Left lobe of liver (tissue), 2 donors: ENCODE data around the gene MYO18B. TPM values are rescaled to one million over a fixed set of nuclear protein-coding genes. Genes with fewer than 3 reads are reported as not detected.
"Not testable (repeated sequence)": the region's sequence is repeated elsewhere in the genome, so short reads cannot be mapped to it uniquely, and the experiment has no call there.

Experiments
- ATAC-seq: fragments of 200-7000 bp; cut with Tn5 transposase; one replicate; pipeline ENCODE4 v1.9.1; 2020; ENCODE audit warnings: mild to moderate bottlenecking, moderate library complexity
- DNase-seq: peaks from one replicate; pipeline ENCODE4 v3.0.0-alpha.2; 2020; ENCODE audit warnings: low spot score
- total RNA-seq: library from RNA; stranded (reverse); gene quantifications from one replicate; pipeline ENCODE4 v1.2.1, GENCODE V29; 2021
- donor health status: DM: no; HTN: no; CAD: no; lungs with moderate emphysema.
- donor health status: DM: no; HTN: yes; CAD: no.

Gene MYO18B, protein sequence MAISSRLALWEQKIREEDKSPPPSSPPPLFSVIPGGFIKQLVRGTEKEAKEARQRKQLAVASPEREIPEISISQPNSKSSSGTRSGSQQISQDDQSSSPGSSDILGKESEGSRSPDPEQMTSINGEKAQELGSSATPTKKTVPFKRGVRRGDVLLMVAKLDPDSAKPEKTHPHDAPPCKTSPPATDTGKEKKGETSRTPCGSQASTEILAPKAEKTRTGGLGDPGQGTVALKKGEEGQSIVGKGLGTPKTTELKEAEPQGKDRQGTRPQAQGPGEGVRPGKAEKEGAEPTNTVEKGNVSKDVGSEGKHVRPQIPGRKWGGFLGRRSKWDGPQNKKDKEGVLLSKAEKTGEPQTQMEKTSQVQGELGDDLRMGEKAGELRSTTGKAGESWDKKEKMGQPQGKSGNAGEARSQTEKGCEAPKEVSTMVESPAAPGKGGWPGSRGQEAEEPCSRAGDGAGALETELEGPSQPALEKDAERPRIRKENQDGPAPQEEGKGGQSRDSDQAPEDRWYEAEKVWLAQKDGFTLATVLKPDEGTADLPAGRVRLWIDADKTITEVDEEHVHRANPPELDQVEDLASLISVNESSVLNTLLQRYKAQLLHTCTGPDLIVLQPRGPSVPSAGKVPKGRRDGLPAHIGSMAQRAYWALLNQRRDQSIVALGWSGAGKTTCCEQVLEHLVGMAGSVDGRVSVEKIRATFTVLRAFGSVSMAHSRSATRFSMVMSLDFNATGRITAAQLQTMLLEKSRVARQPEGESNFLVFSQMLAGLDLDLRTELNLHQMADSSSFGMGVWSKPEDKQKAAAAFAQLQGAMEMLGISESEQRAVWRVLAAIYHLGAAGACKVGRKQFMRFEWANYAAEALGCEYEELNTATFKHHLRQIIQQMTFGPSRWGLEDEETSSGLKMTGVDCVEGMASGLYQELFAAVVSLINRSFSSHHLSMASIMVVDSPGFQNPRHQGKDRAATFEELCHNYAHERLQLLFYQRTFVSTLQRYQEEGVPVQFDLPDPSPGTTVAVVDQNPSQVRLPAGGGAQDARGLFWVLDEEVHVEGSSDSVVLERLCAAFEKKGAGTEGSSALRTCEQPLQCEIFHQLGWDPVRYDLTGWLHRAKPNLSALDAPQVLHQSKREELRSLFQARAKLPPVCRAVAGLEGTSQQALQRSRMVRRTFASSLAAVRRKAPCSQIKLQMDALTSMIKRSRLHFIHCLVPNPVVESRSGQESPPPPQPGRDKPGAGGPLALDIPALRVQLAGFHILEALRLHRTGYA (N-terminal part only)
- total RNA-seq: not detected

DNA sequence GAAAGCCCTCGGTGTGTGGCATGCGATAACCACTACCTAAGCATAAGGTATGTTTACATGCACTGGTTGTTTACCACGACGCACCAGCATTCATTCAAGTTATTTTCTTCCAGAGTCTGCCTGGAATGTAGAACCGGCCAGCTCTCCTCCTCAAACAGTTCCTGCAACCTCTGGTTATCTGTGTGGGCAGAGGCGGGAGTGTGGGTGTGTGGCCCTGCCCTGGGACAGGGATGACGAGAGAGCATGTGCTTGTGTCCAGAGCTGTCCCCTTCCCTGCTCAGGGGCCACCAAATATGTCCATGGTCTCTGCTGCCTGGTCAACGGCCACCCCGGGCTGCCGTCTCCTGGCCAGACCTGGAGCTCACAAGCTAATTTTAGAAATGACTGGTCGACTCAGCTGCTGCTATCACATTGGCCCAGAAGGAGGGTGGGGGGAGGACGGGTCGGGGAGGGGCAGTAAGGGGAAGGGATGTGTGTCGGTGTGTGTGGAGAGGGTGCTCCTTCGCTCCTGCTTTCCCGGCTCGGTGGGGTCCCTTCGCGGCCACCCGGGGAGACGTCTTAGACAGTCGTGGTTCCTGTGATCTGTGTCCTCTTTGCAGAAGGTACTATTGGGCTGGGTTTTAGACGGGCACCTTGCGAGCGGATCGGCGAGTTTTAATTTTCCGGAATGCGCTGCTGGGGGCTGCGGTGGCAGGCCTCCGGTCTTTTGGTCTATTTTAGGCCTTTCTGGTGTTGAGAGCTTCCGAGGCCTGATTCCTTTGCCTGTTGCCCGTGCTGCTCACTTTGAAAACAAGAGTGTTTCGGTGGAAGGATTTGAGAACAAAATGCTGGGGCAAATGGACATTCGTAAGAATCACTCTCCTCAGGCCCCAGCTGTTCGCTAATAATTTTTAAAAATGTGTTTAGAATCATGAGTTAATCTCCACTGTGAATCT is at the start of gene MYO18B:
TSS of gene MYO18B (plus strand) at position 497 of the 935 bp plus-strand sequence. CDS start 18,905 bp downstream, outside the sequence.
- DNase-seq (no peak), ATAC-seq (no peak)

DNA sequence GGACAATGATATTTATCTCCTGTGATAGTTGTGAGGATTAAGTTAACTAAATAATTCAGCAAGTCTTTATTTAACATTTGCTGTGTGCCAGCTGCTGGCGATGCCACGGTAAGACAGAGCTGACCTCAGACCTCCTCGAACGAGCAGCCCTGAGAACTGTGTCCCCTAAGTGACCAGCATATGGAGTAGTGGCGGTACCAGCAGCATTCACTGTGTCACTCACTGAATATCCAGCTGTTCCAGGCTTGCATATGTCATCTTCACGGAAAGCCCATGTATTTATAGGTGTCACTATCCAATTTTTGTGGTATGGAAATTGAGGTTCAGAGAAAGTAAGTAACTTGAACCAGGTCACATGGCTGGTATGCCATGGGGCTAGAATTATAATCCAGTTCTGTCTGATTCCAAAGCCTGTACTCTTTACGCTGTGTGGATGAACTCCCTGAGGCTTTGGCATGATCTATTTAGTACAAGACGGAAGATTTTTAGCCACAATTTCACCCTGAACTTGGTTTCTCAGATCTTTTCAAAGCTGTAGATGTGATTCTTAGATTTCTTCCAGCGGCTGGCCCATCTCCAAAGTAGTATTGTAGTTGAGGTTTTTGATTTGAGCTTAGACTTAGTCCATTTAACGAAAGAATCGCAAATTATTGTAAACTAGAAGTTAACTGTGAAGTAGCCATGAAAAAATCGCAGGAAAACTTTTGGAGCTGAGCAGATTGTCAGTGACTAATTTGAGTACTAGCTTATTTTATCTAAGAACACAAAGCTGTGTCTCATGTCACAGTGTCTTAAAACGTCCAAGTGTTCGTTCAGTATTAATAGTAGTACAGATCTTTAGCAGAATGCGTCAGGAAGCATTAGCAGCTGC is 49.4 kb upstream of the MYO18B start:
- ATAC-seq: no peak
- no peak for DNase-seq

DNA sequence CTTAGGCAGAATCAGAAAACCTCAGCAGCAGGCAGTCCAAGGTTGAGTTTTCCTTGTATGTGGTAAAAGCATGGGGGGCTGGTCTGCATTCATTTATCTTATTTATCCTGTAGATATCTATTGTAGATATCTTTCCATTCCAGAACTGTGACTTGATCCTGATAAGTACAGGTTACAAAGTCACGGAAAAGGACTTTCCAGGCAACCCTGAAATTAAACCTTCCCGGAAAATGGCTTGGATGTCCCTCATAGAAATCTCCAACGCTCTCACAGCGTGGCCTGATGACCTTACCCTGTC is 48.8 kb upstream of the MYO18B start:
- no peak for ATAC-seq
- DNase-seq: no peak

DNA sequence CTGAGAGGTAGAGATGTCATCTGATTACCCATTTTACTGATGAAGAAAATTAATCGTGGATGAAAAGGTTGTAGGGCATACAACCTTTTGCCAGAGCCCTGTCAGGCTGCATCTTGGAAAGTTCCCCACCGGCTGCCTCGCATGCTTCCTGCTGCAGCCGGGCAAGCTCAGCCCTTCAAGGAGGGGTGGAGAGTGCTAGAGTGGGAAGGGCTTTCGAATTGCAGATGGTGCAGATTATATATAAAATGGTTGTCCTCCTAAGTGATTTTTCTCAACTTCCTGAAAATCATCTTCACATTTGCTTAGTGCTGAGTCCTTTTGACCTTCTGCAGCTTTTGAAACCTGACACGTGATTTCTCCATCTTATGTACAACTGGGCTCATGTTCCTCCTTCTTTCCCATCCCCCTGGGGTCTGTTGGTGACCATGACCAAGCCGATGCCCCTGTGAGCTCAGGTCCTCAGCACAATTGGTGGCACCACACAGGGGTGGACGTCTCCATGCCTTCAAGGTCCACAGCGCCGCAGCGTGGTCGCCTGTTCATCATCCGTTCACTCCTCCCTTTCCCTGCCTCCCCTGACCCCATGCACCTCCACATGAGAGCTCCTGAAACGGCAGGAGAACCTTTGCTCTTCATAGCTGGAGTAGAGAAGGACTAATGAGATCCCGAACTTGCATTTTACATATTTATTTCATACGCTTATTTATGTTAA is 47.6 kb upstream of the MYO18B start:
- DNase-seq (no peak), ATAC-seq (peak; percentile 31)

DNA sequence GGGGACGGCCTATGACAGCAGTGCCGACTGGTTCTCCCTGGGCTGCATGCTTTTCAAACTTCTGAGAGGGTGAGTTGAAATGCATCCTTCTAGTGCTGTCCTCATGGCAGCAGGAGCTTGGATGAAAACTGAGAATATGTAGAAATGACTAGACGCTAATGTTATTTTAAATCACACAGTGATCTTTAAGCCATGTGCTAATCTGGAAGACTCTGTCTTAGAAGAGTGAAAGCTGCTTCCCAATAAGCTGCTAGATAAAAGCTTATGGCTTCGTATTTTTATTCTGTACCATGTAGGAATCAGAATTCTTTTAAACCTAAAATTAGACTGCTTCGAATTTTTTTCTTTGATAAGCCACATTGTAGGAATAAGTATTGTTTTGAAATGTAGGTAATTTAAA is 46.8 kb upstream of the MYO18B start:
- ATAC-seq (no peak), DNase-seq (no peak)

DNA sequence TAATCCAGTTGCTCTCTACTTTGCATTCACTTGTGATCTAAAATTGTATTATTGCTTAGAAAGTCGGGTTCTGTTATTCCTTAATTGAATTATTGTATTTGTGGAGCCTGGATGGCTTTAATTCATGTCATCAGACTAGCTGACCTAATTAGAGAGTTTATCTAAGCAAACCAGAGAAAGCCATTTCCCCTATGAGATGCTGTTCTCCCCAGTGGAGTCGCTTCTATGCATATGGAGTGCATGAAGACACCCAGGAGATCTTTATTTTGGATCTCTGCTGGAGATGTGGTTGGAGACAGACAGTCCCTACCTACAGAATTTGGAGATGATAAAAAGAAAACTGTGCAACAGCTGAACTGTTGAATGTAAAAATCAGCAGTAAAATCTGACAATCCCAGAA is 45.2 kb upstream of the MYO18B start:
- ATAC-seq: no peak
- no peak for DNase-seq

DNA sequence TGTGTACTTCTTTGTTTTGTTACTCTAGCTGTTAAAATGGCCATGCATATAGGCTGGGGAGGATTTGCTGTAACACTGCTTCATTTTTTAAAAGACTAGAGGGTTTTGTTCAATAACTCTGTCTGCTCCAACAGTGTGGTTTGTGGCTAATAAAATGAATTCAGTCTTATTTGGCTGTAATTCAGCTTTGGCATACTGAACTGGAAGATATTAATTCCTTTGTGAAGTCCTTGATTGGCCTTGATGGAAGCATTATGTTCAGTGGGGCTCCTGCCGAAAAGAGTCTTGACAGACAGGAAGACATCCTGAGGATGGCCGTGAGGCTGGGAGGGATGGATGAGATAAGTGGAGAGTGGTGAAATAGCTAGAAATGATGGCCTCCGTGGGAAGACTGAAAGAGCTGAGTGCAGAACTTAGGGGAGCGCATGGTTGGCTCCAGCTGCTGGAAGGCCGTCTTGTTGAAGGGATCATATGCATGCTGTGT is 44.8 kb upstream of the MYO18B start:
- ATAC-seq (no peak), DNase-seq (no peak)

DNA sequence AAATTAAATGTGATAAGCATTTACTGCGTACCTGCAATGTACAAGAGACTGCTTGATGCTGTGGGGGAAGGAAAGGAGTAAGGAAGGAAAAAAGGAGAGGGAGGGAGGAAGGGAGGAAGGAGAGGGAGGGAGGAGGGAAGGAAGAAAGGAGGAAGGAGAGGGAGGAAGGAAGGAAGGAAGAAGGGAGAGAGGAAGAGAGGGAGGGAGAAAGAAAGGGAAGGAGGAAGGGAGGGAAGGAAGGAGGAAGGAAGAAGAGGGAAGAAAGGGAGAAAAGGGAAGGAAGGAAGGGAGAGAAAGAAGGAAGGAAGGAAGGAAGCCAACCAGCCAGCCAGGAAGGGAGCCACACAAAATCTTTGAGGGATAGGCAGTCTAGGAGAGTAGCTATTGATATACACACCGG is 44.0 kb upstream of the MYO18B start:
- no peak for ATAC-seq
- no peak for DNase-seq

DNA sequence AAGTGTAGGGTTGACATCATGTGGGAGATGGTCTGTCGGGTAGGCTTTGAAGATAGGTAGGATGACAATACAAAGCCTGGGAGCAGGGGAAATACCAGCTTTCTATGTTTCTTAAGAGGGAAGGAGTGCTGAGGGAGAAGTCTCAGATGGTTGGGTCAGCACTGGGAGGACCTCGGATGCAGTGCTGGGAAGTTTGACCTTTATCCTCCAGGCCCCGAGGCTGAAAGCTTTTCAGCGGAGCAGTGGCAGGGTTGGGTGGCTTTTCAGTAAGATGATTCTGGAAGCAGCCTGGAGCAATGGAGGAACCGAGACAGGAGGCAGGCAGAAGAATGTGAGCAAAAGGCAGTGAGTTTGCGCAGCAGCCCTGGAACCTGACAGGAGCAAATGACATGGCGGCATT is 43.5 kb upstream of the MYO18B start:
- no peak for DNase-seq
- no peak for ATAC-seq

DNA sequence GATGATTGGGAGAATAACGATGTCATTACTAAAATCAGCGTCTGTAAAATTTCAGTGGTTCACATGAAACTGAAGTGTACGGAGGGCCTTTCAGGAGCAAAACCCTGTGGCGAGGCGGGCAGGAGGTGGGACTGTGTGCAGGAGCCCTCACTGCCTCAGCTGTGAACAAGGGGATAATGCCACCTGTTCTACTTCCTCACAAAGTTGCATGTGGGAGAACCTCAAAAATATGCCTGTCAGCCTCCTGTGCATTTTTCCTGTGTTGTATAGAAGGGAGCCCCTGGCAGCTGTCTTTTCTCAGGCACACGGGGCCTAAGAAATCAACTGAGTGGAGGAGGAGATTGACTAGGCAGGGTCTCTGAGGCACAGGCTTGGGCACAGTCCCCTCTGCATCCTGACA is 43.0 kb upstream of the MYO18B start:
- no peak for ATAC-seq
- DNase-seq: no peak

DNA sequence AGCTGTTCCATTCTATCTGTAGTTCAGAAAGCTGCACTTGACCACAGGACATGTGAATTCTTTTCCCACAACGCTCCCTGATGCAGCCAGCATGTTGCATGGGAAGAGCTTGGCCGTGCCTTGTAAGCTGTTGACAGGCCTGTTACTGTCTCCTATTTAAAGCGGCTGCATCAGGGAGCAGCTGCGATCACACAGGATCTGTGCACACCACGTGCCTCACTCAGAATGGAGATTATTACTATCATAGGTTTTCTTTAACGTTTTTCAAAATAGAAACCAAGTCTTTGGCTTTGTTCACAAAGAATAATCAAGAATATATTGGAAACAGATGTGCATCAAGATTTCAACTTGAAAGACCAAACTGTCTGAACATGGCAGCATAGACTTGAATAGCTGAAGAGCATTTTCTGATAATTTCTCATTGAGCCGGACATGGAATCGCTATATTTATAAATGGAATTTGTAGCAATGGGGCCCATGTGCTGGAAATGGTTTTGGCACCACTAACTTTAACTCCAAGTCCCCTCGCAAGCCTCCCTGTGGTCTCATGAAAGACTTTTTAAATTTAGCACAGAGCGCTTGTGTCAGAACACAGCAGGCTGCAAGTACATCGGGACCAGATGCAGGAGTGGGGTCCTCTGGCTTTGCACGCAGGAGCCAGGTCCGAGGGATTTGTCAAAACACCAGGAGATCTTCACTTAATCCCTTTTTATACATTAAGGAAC is 40.8 kb upstream of the MYO18B start:
- ATAC-seq (no peak), DNase-seq (no peak)

DNA sequence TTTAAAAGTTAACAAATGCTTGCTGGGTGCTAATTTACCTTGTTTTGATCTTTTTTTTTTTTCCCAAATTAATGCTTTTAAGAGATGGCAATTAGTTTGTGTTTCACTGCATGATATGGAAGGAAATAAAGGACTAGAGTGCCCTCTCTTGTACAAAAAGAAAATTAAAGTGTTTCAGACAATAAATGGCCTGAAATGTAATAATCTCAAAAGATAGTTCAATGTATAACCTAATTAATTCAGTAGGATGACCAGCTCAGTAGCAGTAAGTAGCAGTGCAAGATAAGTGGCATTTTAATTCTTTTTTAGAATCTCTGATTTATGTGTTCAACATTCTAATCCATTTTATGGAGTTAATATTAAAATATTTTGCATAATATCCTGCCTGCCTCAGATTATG is 39.9 kb upstream of the MYO18B start:
- DNase-seq: no peak
- ATAC-seq: peak; percentile 52

DNA sequence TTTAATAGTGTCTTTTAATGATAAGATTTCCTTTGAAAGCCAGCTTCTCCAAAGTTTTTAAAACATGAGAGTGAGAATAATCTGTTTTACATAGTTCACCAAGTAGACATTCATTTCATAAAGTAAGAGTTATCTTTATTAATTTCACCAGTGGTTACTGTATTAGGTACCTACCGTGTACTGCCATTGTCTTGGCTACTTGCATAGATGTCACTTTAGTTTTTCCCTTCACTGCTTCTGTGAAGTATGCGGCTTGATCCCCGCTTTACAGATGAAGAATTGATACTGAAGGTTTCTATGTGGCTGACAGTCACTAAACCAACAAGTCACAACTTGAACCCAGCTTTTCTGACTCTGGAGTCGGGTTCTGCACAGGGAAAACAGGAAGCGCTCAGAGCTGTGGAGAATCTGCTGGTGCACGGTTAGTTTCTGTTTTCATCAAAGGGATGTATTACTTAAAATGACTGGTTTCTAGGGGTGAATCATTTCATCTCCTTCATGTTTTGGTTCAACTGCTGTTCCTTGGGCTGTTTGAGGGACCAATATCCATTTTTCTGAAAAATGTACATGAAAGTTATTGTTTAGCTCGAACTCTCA is 39.3 kb upstream of the MYO18B start:
- DNase-seq (no peak), ATAC-seq (no peak)

DNA sequence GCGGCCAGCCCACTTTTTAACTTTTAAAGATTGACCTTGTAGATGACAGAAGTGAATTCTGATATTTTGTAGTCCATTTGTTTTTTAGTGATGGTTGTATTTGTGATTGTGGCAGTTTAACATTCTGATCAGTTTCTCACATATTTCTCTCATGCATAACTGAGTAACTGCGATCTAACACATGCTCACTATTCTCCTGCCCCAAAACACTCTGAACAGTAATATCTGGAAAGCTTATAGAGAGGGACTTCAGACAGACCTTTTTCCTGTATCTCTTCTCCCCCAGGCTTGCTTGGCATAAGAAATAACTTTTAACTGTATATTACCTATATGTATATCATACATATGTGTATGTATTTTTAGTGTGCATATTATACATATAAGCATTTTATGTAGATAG is 37.3 kb upstream of the MYO18B start:
- no peak for DNase-seq
- no peak for ATAC-seq

DNA sequence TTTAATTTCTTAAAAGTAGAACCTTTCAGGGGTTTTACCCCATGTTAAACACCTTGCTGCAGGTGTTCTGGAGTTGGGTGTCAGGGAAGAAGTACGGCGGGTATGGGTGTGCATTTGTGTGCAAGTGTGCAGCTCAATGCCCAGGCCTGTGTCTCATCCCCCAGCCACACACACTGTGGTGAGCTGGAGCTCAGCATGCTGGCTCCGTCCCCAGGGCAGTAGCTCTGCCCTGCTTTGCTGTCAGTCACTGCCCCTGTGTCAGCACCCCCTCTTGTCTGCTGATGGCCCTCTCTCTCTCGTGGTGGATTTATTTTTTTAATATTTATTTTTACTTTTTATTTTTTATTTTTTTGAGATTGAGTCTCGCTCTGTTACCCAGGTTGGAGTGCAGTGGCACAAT is 35.8 kb upstream of the MYO18B start:
- no peak for DNase-seq
- no peak for ATAC-seq

DNA sequence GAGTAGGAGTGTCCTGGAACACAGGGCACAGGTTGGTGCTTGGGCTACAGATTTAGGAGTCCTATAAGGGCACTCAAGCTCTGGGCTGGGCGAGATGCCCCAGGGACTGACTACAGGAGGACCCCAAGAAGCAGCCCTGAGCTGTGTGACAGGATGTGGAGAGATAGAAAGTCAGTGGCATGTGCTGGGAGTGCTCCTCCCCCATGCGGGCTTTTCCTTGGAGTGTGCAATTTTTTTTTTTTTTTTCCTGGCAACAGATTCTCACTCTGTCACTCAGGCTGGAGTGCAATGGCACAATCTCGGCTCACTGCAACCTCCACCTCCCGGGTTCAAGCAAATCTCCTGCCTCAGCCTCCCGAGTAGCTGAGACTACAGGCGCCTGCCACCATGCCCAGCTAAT is 33.6 kb upstream of the MYO18B start:
- not testable (repeated sequence) for ATAC-seq, DNase-seq

DNA sequence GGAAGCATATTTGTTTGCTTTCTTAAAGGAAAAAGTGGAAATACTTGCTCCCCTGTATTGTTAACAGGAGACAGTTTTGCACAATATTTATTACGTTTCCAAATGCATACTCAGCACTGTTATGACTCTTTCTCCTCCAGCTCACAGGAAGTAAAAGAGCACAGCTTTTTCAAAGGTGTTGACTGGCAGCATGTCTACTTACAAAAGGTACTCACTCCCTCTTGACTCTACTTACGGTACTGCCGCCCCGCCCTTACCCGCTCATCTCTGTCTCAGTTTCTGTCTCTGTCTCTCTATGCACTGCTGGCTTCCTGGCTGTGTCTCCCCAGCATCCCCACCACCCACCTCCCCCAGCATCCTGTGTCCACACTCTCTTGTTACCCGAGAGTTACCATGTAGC is 32.2 kb upstream of the MYO18B start:
- no peak for ATAC-seq

DNA sequence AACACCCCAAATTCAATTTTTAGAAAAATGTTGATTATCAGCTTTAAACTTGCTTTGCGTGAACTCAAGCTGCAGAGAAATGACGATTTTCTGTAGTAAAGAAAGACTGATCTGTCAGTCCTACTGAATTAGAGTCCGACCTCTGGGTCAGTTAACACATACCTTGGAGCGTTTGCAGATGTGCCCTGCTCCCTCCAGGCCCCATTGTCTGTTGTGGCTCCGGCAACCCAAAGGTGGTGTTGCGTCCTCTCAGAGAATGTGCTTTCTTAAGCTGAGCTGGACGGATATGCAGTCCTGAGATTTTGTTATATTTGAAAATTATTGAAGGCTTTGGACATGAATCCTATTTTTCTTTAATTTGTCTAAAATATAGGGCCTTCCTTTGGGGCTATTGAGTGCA is 31.5 kb upstream of the MYO18B start:
- no peak for DNase-seq

More for the DNA sequence above, 32.2 kb upstream of the MYO18B start:
- no peak for DNase-seq

More for the DNA sequence above, 31.5 kb upstream of the MYO18B start:
- no peak for ATAC-seq
